GM20000 (cell line): ENCODE data around the gene BCL2L14.
A peak's percentile ranks its signal among the peaks of the same experiment; 100 is the strongest.

Experiments
- DNase-seq: peaks from one replicate; pipeline ENCODE4 v3.0.0; 2012; ENCODE audit warnings: low spot score
- TF ChIP-seq, protein P1 (sequence below): IDR thresholded peaks from 2 replicates; pipeline ENCODE4 v1.5.1; 2012; ENCODE audit warnings: mild to moderate bottlenecking, control low read depth; ENCODE audit errors: extremely low read depth, missing control alignments

BCL2L14 gene

DNA sequence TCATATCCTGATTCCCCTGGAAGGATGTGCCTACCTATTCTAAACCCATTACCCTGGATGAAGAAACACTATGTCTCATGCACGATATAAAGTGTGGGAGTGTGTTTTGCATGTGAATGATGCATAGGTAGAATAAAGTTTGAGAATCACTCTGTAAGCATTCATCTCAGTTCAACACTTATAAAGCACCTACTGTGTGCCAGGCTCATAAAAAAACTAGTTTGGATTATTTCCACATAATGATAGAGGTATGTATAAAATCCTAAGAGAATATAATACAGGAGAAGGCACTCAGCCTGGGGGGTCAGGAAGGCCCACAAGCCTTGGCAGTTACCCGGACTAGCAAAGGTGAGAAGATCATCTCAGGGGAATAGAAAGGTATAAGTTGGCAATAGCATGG lies 41.1 kb upstream of the BCL2L14 start:
- TF ChIP-seq, protein P1, sequence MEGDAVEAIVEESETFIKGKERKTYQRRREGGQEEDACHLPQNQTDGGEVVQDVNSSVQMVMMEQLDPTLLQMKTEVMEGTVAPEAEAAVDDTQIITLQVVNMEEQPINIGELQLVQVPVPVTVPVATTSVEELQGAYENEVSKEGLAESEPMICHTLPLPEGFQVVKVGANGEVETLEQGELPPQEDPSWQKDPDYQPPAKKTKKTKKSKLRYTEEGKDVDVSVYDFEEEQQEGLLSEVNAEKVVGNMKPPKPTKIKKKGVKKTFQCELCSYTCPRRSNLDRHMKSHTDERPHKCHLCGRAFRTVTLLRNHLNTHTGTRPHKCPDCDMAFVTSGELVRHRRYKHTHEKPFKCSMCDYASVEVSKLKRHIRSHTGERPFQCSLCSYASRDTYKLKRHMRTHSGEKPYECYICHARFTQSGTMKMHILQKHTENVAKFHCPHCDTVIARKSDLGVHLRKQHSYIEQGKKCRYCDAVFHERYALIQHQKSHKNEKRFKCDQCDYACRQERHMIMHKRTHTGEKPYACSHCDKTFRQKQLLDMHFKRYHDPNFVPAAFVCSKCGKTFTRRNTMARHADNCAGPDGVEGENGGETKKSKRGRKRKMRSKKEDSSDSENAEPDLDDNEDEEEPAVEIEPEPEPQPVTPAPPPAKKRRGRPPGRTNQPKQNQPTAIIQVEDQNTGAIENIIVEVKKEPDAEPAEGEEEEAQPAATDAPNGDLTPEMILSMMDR, result no peak
- no peak for DNase-seq

DNA sequence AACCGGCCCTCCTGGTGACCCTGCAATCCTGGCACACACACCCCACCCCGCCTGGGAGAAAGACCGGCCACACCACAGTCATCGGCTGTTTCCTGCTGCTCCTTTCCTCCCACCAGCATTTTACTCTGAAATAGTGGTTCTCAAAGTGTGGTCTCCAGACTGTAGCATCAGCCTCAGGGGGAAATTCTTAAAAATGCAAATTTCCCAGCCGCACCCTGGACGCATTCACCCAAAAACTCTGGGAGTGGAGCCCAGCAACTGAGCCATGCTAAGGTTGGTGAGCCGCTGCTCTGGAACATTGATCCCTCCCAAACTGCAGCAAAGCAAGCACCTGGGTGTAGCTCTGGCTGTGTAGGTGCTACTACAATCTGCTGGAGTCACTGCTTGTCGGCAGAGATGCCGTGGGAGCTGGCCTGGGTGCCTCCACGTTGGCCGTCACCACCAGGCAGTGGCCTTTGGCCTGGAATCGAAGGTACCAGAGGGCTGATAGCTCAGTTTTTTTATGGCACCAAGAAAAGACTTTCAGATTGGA lies 38.4 kb upstream of the BCL2L14 start:
- TF ChIP-seq, protein P1, result no peak
- no peak for DNase-seq

GRCh38 chr12:12032851-12033797 lies 37.6 kb upstream of the BCL2L14 start:
- peak; percentile 52 for DNase-seq

DNA sequence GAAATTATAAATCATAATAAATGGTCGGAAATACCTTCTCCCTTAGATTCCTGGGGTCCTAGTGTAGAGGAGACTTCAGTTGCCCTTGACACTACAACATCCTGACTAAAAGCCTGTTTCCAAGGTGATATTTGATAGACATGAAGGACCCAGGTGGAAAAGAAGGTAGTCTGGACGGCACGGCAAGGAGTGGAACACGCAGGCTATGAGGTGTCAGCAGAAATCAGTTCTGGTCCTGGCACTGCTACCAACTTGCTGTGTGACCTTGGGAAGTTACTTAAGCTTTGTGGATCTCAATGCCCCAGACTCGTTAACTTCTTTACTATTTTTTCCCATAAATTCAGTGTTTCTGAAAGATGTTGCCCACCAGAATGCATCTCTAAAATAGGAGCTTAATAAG lies 36.9 kb upstream of the BCL2L14 start:
- TF ChIP-seq, protein P1, result no peak

More at GRCh38 chr12:12032851-12033797, 37.6 kb upstream of the BCL2L14 start:
- TF ChIP-seq, protein P1, result peak; percentile 59

DNA sequence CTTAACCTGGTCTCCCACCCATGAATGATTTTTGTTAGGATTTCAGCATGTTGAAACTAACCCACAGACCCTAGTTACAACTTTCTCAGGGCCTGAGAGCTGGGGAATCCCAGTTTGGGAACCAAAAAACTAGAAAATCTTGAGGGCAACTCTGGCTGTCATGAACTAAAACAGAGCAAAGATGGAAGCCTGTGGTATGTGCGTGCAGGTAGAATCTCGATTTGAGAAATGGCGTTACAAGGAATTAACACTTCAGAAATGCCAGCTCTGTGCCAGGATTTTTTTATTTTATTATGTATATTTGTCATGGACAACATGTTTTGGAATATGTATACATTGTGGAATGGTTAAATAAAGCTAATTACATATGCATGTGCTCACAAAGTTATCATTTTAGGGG lies 36.4 kb upstream of the BCL2L14 start:
- DNase-seq, result no peak

More for the DNA sequence above, 36.9 kb upstream of the BCL2L14 start:
- no peak for DNase-seq

GRCh38 chr12:12035229-12035628 lies 35.5 kb upstream of the BCL2L14 start:
- TF ChIP-seq, protein P1, result no peak
- no peak for DNase-seq

More for the DNA sequence above, 36.4 kb upstream of the BCL2L14 start:
- TF ChIP-seq, protein P1, result no peak

GRCh38 chr12:12036901-12037300 lies 33.8 kb upstream of the BCL2L14 start:
- TF ChIP-seq, protein P1, result no peak
- no peak for DNase-seq
